Dermis microvascular lymphatic vessel endothelial cell (primary cell): Measurements from ENCODE around the gene KCTD16. TPM values are rescaled to one million over a fixed set of nuclear protein-coding genes. Genes with fewer than 3 reads are reported as not detected.

Experiments
- DNase-seq, 2 donors: peaks; one replicate each; pipeline versions ENCODE4 v3.0.0 to v3.0.0-alpha.2; 2010; ENCODE audit warnings: low read depth in 2 of 2
- total RNA-seq: library from RNA; depleted of rRNA; stranded (reverse); fragments of >200 nt; gene quantifications from 2 replicates; pipeline ENCODE4 v1.2.1, GENCODE V29; 2014

The KCTD16 gene
- total RNA-seq, 1 donor from 2014 or later: under 0.01 TPM

- DNase-seq: no peak
Measured at GRCh38 chr5:144332265-144332664, 161.6 kb downstream of the KCTD16 start.

- no peak for DNase-seq
Measured at GRCh38 chr5:144333336-144333920, 162.8 kb downstream of the KCTD16 start.

- DNase-seq: no peak
Measured at GRCh38 chr5:144335561-144335960, 164.9 kb downstream of the KCTD16 start.

- no peak for DNase-seq
Measured at GRCh38 chr5:144336191-144336961, 165.7 kb downstream of the KCTD16 start.

- no peak for DNase-seq
Measured at GRCh38 chr5:144352330-144352729, 181.7 kb downstream of the KCTD16 start.

GRCh38 chr5:144352732-144353317, 182.2 kb downstream of the KCTD16 start:
- DNase-seq: no peak

- no peak for DNase-seq
Measured at GRCh38 chr5:144356489-144356888, 185.8 kb downstream of the KCTD16 start.

GRCh38 chr5:144361406-144361805, 190.7 kb downstream of the KCTD16 start:
- DNase-seq: no peak

GRCh38 chr5:144365885-144366284, 195.2 kb downstream of the KCTD16 start:
- no peak for DNase-seq

- no peak for DNase-seq
Measured at GRCh38 chr5:144367991-144368390, 197.3 kb downstream of the KCTD16 start.

GRCh38 chr5:144368556-144368955, 197.9 kb downstream of the KCTD16 start:
- peak in 1 of 2 donors; percentile 55 for DNase-seq

GRCh38 chr5:144369006-144369405, 198.3 kb downstream of the KCTD16 start:
- no peak for DNase-seq

- DNase-seq: no peak
Measured at GRCh38 chr5:144370273-144370672, 199.6 kb downstream of the KCTD16 start.

GRCh38 chr5:144374637-144375036, 204.0 kb downstream of the KCTD16 start:
- DNase-seq: no peak

GRCh38 chr5:144377207-144377606, 206.5 kb downstream of the KCTD16 start:
- DNase-seq: no peak

GRCh38 chr5:144378681-144379080, 208.0 kb downstream of the KCTD16 start:
- no peak for DNase-seq

GRCh38 chr5:144385597-144385996, 214.9 kb downstream of the KCTD16 start:
- DNase-seq: no peak

- DNase-seq: no peak
Measured at GRCh38 chr5:144386315-144386714, 215.6 kb downstream of the KCTD16 start.

GRCh38 chr5:144390133-144390532, 219.5 kb downstream of the KCTD16 start:
- no peak for DNase-seq

GRCh38 chr5:144391044-144391443, 220.4 kb downstream of the KCTD16 start:
- DNase-seq: no peak

- DNase-seq: no peak
Measured at GRCh38 chr5:144393641-144394435, 223.2 kb downstream of the KCTD16 start.

GRCh38 chr5:144395704-144396103, 225.0 kb downstream of the KCTD16 start:
- peak in 1 of 2 donors; percentile 11 for DNase-seq
